ENCODE measurements around the gene HDAC10. TPM values are rescaled to one million over a fixed set of nuclear protein-coding genes. Genes with fewer than 3 reads are reported as not detected.

The HDAC10 gene
- total and polyA plus RNA-seq, 10 donors: 25.0 to 108 (median 69.9) TPM

DNA sequence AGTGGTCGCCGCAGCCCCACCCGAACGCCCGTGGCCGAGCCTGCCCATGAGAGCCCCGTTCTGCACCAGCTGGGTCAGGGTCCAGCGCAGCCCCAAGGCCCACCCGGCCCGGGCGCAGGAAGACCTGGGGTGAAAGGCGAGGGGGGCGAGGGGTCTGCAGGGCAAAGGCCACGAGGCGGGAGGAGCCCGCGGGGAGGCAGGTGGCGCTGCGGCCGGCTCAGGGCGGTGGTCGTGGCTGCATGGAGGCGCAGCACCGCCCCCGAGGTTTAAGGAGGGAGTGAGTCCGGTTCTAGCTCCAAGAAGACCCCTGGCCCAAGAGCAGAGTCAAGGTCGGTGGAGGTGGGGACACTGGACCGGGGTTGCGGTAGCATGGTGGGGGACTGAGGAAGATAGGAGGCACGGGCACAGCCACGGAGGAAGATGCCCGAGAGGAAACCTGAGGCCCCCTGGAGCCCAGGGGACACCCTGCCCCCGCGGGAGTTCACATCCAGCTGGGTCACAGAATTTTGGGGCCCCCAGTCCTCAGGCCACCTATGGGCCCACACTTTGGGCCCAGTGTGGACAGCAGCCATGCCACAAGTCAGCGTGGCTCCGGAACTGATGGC is 514 bp upstream of the HDAC10 start:
- no peak for TF ChIP-seq POLR2A (IDR thresholded peaks at IDR 0.05)
- peak in 1 of 11 experiments; percentile 1 for TF ChIP-seq CTCF (IDR thresholded peaks at IDR 0.05 in 8 of 11, conservative IDR thresholded peaks at IDR 0.05 in 3 of 11)
- Histone ChIP-seq H3K4me1 (peaks cover 20 to 58% (median 52%) of the 10 kb centered on the region in 6 donors), H3K9me3 (no peaks in the 10 kb centered on the region), H3K36me3 (peaks cover 0 to 33% (median 9%) of the 10 kb centered on the region in 6 donors), H3K27me3 (replicated peaks in 1 of 7) (no peaks in the 10 kb centered on the region), H3K4me3 (peak overlapping the region; percentile 67 to 85 (median 80)), H3K27ac (peak overlapping the region; percentile 72 to 86 (median 75))
- 5 to 11% (median 7%) methylated on average over 17 to 36 of the region's 36 CpGs for WGBS, 5 donors
- DNase-seq: no peak
- intact Hi-C loops (cut with DNase I; ENCODE audit: low total_unique reads): loop anchor here (5.0 kb wide), 1 partner anchor 91 kb away; the partner anchor contains the start of gene PPP6R2

GRCh38 chr22:50250249-50250554 is 863 bp downstream of the HDAC10 start:
- intact Hi-C loops (cut with DNase I; ENCODE audit: low total_unique reads): loop anchor here (5.0 kb wide), 1 partner anchor 92 kb away; the partner anchor contains the start of gene PPP6R2

GRCh38 chr22:50249341-50250248 is 1.5 kb downstream of the HDAC10 start:
- TF ChIP-seq CTCF (IDR thresholded peaks at IDR 0.05 in 8 of 11, conservative IDR thresholded peaks at IDR 0.05 in 3 of 11) (no peak), POLR2AphosphoS5 (IDR thresholded peaks at IDR 0.05) (no peak)
- 90 to 96% (median 92%) methylated on average over 23 to 32 of the region's 32 CpGs for WGBS, 5 donors
- DNase-seq: no peak
- H3K9me3 ChIP-seq: no peaks in the 10 kb centered on the region
- intact Hi-C loops (cut with DNase I; ENCODE audit: low total_unique reads): loop anchor here (5.0 to 10.0 kb wide), 2 partner anchors 93 to 245 kb away; partner anchors contain the start of gene PPP6R2
- peak overlapping the region in 4 of 8 donors; percentile 73 to 86 (median 84) for H3K27ac ChIP-seq
- no peaks in the 10 kb centered on the region for H3K27me3 ChIP-seq (replicated peaks in 1 of 7)
- H3K4me3 ChIP-seq: peak overlapping the region in 5 of 8 donors; percentile 70 to 85 (median 83)
- peaks cover 0 to 43% (median 16%) of the 10 kb centered on the region in 6 donors for H3K36me3 ChIP-seq
- H3K4me1 ChIP-seq: peaks cover 30 to 73% (median 64%) of the 10 kb centered on the region in 6 donors

More at GRCh38 chr22:50250249-50250554, 863 bp downstream of the HDAC10 start:
- Histone ChIP-seq H3K27me3 (replicated peaks in 1 of 7) (no peaks in the 10 kb centered on the region), H3K36me3 (peaks cover 0 to 43% (median 16%) of the 10 kb centered on the region in 6 donors), H3K27ac (peak overlapping the region in 5 of 8 donors; percentile 73 to 86 (median 81)), H3K4me1 (peaks cover 30 to 72% (median 64%) of the 10 kb centered on the region in 6 donors), H3K9me3 (no peaks in the 10 kb centered on the region), H3K4me3 (peak overlapping the region in 7 of 8 donors; percentile 67 to 85 (median 77))
- 81 to 90% (median 86%) methylated on average over 7 to 11 of the region's 11 CpGs for WGBS, 5 donors
- DNase-seq: no peak
- TF ChIP-seq CTCF (IDR thresholded peaks at IDR 0.05 in 8 of 11, conservative IDR thresholded peaks at IDR 0.05 in 3 of 11) (no peak), POLR2AphosphoS5 (IDR thresholded peaks at IDR 0.05) (no peak), POLR2A (IDR thresholded peaks at IDR 0.05) (no peak)
